ENCODE results near the gene PAIP2. TPM values are rescaled to one million over a fixed set of nuclear protein-coding genes. Genes with fewer than 3 reads are reported as not detected.
"Not testable (repeated sequence)": the region's sequence is repeated elsewhere in the genome, so short reads cannot be mapped to it uniquely, and the experiment has no call there.

PAIP2 gene
- total RNA-seq, 5 donors from 2014 or later (not counting 1 experiment from before 2014, with no cell fraction given), result 96.5 to 119 (median 101) TPM

DNA sequence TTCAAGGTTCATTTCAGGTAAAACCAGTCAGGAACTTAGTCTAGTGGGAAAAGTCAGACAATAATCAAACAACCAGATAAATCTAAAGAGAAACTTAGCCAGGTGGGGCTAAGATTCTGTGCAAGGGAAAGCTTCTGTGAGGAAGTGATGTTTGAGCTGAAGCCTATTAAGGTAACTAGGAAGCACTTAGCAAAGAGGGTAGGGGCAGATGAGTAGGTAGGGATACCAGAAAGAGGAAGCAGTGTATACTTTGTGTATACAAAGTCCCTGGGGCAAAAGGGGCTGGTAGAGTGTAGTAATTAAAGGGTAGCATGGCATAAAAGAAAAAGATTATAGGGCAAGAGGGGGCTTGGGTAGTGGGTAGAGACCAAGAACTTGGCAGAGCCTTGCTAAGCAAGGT is 65.9 kb downstream of the PAIP2 start:
- no peaks in the 10 kb centered on the region for H3K9me3 ChIP-seq
- POLR2A ChIA-PET, result no interaction called here
- Mint-ChIP-seq H3K4me3 (no peak overlapping the region), H3K9me3 (no peaks in the 10 kb centered on the region), H3K27me3 (no peaks in the 10 kb centered on the region), H3K27ac (peak overlapping the region in 1 of 2 donors; percentile 2), H3K4me1 (peaks cover 26 to 34% (median 30%) of the 10 kb centered on the region in 3 donors), H3K36me3 (no peaks in the 10 kb centered on the region)
- peaks cover 17 to 22% of the 10 kb centered on the region in 2 experiments for H3K4me1 ChIP-seq (ENCODE audit: control insufficient read depth in 1 of 2, extremely low read depth in 1 of 2, insufficient read depth in 2 of 2, low read length in 2 of 2)
- CTCF ChIA-PET, result interaction anchor here (0.6 to 1.3 kb wide), 2 partner anchors 13 to 133 kb away, joined by 3 read pairs; no protein-coding TSS in a partner anchor
- ATAC-seq (replicated peaks in 1 of 4) (no peak), DNase-seq (no peak)
- no peak overlapping the region for H3K27ac ChIP-seq (ENCODE audit: low read length)
- H3K4me3 ChIP-seq (ENCODE audit: control insufficient read depth in 1 of 2, extremely low read depth in 1 of 2, low read length in 1 of 2), result no peak overlapping the region
- H3K27me3 ChIP-seq (replicated peaks in 1 of 2; ENCODE audit: control insufficient read depth in 2 of 2, extremely low read depth in 1 of 2, insufficient read depth in 2 of 2, low read length in 1 of 2), result no peaks in the 10 kb centered on the region
- no peaks in the 10 kb centered on the region for H3K36me3 ChIP-seq (ENCODE audit: control insufficient read depth in 2 of 2, extremely low read depth in 1 of 2, insufficient read depth in 1 of 2, low read length in 1 of 2)

DNA sequence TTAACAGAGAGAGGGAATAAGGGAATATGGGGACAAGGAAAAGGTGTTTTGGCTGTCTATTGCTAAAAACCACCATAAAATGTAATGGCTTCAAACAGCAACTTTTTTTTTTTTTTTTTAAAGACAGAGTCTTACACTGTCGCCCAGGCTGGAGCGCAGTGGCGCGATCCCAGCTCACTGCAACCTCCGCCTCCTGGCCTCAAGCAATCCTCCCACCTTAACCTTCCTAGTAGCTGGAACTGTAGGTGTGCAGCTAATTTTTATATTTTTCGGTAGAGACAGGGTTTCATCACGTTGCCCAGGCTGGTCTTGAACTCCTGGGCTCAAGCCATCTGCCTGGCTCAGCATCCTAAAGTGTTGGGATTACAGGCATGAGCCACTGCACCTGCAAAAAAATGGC is 66.5 kb downstream of the PAIP2 start:
- peaks cover 14 to 15% of the 10 kb centered on the region in 2 experiments for H3K4me1 ChIP-seq (ENCODE audit: control insufficient read depth in 1 of 2, extremely low read depth in 1 of 2, insufficient read depth in 2 of 2, low read length in 2 of 2)
- CTCF ChIA-PET, result interaction anchor here in 1 of 2 donors (0.6 kb wide), 1 partner anchor 39 kb away, joined by 4 read pairs; no protein-coding TSS in a partner anchor
- no peak overlapping the region for H3K4me3 Mint-ChIP-seq
- H3K4me1 Mint-ChIP-seq, result peaks cover 20 to 28% (median 24%) of the 10 kb centered on the region in 3 donors
- no peak for ATAC-seq (replicated peaks in 1 of 4)
- H3K27me3 ChIP-seq (replicated peaks in 1 of 2; ENCODE audit: control insufficient read depth in 2 of 2, extremely low read depth in 1 of 2, insufficient read depth in 2 of 2, low read length in 1 of 2), result no peaks in the 10 kb centered on the region
- H3K27me3 Mint-ChIP-seq, result no peaks in the 10 kb centered on the region
- no peak overlapping the region for H3K27ac Mint-ChIP-seq
- DNase-seq, result no peak
- H3K9me3 Mint-ChIP-seq, result no peaks in the 10 kb centered on the region
- no CpG with 5 or more reads among the region's 7 CpGs for WGBS (ENCODE audit: insufficient coverage)
- no peak overlapping the region for H3K27ac ChIP-seq (ENCODE audit: low read length)
- H3K4me3 ChIP-seq (ENCODE audit: control insufficient read depth in 1 of 2, extremely low read depth in 1 of 2, low read length in 1 of 2), result no peak overlapping the region
- no peaks in the 10 kb centered on the region for H3K36me3 ChIP-seq (ENCODE audit: control insufficient read depth in 2 of 2, extremely low read depth in 1 of 2, insufficient read depth in 1 of 2, low read length in 1 of 2)
- H3K36me3 Mint-ChIP-seq, result no peaks in the 10 kb centered on the region
- POLR2A ChIA-PET, result no interaction called here
- no peaks in the 10 kb centered on the region for H3K9me3 ChIP-seq

DNA sequence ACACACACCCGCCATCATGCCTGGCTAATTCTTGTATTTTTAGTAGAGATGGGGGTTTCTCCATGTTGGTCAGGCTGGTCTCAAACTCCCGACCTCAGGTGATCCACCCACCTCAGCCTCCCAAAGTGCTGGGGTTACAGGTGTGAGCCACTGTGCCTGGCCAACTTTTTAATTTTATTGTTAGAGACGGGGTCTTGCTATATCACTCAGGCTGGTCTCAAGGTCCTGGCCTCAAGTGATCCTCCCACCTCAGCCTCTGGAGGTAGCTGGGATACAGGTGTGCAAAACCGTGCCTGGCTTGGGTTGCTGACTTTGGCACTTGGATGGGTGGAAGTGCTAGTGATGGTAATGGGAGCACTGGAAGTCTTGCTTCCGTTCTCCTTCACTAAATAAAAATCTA is 67.5 kb downstream of the PAIP2 start:
- CTCF ChIA-PET, result interaction anchor here in 1 of 2 donors (0.7 kb wide), 1 partner anchor 13 kb away, joined by 3 read pairs; no protein-coding TSS in a partner anchor
- H3K4me3 Mint-ChIP-seq; H3K27ac Mint-ChIP-seq; H3K4me3 ChIP-seq (ENCODE audit: control insufficient read depth in 1 of 2, extremely low read depth in 1 of 2, low read length in 1 of 2); H3K27me3 ChIP-seq (replicated peaks in 1 of 2; ENCODE audit: control insufficient read depth in 2 of 2, extremely low read depth in 1 of 2, insufficient read depth in 2 of 2, low read length in 1 of 2); H3K27me3 Mint-ChIP-seq; H3K9me3 Mint-ChIP-seq; H3K36me3 Mint-ChIP-seq; DNase-seq; H3K9me3 ChIP-seq; H3K27ac ChIP-seq (ENCODE audit: low read length); POLR2A ChIA-PET; H3K36me3 ChIP-seq (ENCODE audit: control insufficient read depth in 2 of 2, extremely low read depth in 1 of 2, insufficient read depth in 1 of 2, low read length in 1 of 2); ATAC-seq (replicated peaks in 1 of 4): not testable (repeated sequence)
- peaks cover 9 to 11% of the 10 kb centered on the region in 2 experiments for H3K4me1 ChIP-seq (ENCODE audit: control insufficient read depth in 1 of 2, extremely low read depth in 1 of 2, insufficient read depth in 2 of 2, low read length in 2 of 2)
- WGBS (ENCODE audit: insufficient coverage), result no CpG with 5 or more reads among the region's 5 CpGs
- H3K4me1 Mint-ChIP-seq, result peaks cover 16 to 26% (median 19%) of the 10 kb centered on the region in 3 donors

DNA sequence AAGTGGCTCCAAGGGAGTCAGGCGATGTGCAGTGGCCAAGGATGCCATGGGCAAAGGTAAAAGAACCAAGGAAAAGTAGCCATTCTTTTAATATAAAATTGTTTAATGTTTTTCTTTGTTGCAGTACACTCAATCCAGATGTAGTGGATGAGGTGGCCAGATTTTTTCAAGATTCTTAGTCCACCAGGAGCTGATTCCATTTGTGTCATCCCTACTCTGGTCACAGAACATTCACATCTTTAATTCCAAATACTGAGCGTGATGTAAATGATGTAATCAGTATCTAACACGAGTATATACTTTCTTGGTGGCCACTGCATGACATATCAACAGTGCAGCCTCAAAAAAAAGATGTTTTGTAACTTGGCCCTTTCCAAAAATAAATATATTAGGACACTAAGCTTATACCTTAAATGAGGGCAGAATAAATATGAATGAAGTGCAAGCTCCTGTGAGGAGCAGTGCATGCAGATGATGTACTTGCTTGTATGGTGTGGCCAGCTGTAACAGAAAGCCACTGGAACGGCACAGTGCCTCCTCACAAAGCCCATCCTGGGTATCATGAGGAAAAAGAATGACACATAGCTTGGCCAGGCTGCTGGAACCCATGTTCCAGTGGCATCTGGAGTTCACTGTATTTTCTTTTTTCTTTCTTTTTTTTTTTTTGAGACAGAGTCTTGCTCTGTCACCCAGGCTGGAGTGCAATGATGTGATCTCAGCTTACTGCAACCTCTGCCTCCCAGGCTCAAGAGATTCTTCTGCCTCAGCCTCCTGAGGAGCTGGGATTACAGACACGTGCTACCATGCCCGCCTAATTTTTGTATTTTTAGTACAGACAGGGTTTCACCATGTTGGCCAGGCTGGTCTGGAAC is 68.7 kb downstream of the PAIP2 start:
- H3K27me3 Mint-ChIP-seq, result no peaks in the 10 kb centered on the region
- DNase-seq (no peak), ATAC-seq (replicated peaks in 1 of 4) (no peak)
- 95% methylated on average over 2 of the region's 6 CpGs for WGBS (ENCODE audit: insufficient coverage)
- peaks cover 8 to 13% of the 10 kb centered on the region in 2 experiments for H3K4me1 ChIP-seq (ENCODE audit: control insufficient read depth in 1 of 2, extremely low read depth in 1 of 2, insufficient read depth in 2 of 2, low read length in 2 of 2)
- H3K36me3 ChIP-seq (ENCODE audit: control insufficient read depth in 2 of 2, extremely low read depth in 1 of 2, insufficient read depth in 1 of 2, low read length in 1 of 2), result no peaks in the 10 kb centered on the region
- peaks cover 4% of the 10 kb centered on the region for H3K36me3 Mint-ChIP-seq
- H3K27ac Mint-ChIP-seq, result no peak overlapping the region
- no peak overlapping the region for H3K4me3 Mint-ChIP-seq
- H3K9me3 Mint-ChIP-seq, result no peaks in the 10 kb centered on the region
- no peak overlapping the region for H3K27ac ChIP-seq (ENCODE audit: low read length)
- peaks cover 17 to 31% (median 24%) of the 10 kb centered on the region in 3 donors for H3K4me1 Mint-ChIP-seq
- no peaks in the 10 kb centered on the region for H3K27me3 ChIP-seq (replicated peaks in 1 of 2; ENCODE audit: control insufficient read depth in 2 of 2, extremely low read depth in 1 of 2, insufficient read depth in 2 of 2, low read length in 1 of 2)
- ChIA-PET POLR2A (interaction anchor here in 1 of 2 donors (0.5 to 0.7 kb wide), 2 partner anchors 9 to 26 kb away, joined by 3 to 12 read pairs; no protein-coding TSS in a partner anchor), CTCF (interaction anchor here (0.5 to 1.6 kb wide), 4 partner anchors 12 to 111 kb away, joined by 3 read pairs; no protein-coding TSS in a partner anchor)
- no peaks in the 10 kb centered on the region for H3K9me3 ChIP-seq
- no peak overlapping the region for H3K4me3 ChIP-seq (ENCODE audit: control insufficient read depth in 1 of 2, extremely low read depth in 1 of 2, low read length in 1 of 2)

DNA sequence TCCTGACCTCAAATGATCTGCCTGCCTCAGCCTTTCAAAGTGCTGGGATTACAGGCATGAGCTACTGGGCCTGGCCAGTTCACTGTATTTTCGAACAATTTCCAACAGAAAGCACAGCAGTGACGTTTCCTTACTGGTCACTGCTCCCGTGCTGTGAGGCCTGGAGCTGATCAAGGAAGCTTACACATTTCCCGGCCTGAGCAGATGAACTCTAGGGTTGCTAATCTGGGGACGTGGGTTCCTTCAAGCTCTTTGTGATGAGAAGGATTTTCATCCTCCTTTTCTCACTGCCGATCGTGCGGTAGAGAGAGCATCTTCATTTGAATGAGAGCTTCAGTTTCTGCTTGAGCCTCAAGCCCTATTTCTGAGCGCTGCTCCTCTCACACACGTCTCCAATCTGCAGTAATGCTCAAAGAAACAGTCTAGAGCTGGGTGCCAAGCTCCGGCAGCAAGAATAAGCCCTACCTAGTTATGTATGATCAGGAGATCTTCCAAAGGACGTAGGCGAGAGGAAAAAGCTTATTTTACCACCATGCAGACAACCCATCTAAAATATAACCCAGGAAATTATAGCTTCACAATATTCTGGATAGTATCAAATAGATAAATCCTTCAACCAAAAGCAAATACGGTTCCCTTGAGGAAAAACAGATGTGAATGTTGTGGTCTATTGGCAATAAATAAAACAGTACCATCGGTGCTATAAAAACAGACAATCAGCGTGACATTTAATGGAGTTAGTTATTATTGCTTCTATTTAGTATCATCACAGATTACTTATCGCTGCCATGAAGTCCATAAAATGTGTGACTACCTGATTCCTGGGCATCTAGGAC is 69.6 kb downstream of the PAIP2 start:
- no peak overlapping the region for H3K27ac Mint-ChIP-seq
- H3K4me1 Mint-ChIP-seq, result peaks cover 22 to 39% (median 27%) of the 10 kb centered on the region in 3 donors
- POLR2A ChIA-PET, result interaction anchor here in 1 of 2 donors (0.5 to 0.7 kb wide), 4 partner anchors 8 to 169 kb away, joined by 3 to 12 read pairs (median 8); no protein-coding TSS in a partner anchor
- H3K36me3 ChIP-seq (ENCODE audit: control insufficient read depth in 2 of 2, extremely low read depth in 1 of 2, insufficient read depth in 1 of 2, low read length in 1 of 2), result no peaks in the 10 kb centered on the region
- ATAC-seq (replicated peaks in 1 of 4) (no peak), DNase-seq (no peak)
- no peaks in the 10 kb centered on the region for H3K9me3 ChIP-seq
- WGBS (ENCODE audit: insufficient coverage), result 88% methylated on average over 6 of the region's 17 CpGs
- no peak overlapping the region for H3K27ac ChIP-seq (ENCODE audit: low read length)
- peaks cover 10 to 20% of the 10 kb centered on the region in 2 experiments for H3K4me1 ChIP-seq (ENCODE audit: control insufficient read depth in 1 of 2, extremely low read depth in 1 of 2, insufficient read depth in 2 of 2, low read length in 2 of 2)
- H3K4me3 Mint-ChIP-seq, result no peak overlapping the region
- CTCF ChIA-PET, result interaction anchor here (0.6 to 1.6 kb wide), 3 partner anchors 11 to 148 kb away, joined by 3 to 14 read pairs (median 3); no protein-coding TSS in a partner anchor
- peaks cover 5% of the 10 kb centered on the region for H3K36me3 Mint-ChIP-seq
- no peaks in the 10 kb centered on the region for H3K9me3 Mint-ChIP-seq
- no peaks in the 10 kb centered on the region for H3K27me3 ChIP-seq (replicated peaks in 1 of 2; ENCODE audit: control insufficient read depth in 2 of 2, extremely low read depth in 1 of 2, insufficient read depth in 2 of 2, low read length in 1 of 2)
- H3K4me3 ChIP-seq (ENCODE audit: control insufficient read depth in 1 of 2, extremely low read depth in 1 of 2, low read length in 1 of 2), result no peak overlapping the region
- no peaks in the 10 kb centered on the region for H3K27me3 Mint-ChIP-seq

DNA sequence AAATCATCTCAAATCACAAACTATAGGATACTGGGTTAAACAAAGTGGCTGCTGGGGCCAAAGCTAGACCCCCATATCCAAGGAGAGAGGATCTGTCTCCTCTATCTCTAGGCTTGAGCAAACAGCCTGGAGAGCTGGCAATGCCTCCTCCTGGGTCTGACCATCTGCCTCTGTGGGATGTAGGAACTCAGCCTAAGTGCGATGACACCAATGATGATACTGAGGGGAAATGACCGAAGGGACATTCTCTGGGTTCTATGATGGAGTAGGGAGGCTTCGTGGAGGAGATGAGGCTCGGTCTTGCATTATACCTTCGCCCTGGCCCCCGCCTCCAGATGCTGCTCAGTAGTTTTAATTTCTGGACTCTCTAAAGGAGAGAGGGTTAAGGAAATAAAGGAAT is 71.5 kb downstream of the PAIP2 start:
- no peaks in the 10 kb centered on the region for H3K27me3 Mint-ChIP-seq
- Histone ChIP-seq H3K4me3 (ENCODE audit: control insufficient read depth in 1 of 2, extremely low read depth in 1 of 2, low read length in 1 of 2) (no peak overlapping the region), H3K27ac (ENCODE audit: low read length) (no peak overlapping the region), H3K9me3 (no peaks in the 10 kb centered on the region), H3K36me3 (ENCODE audit: control insufficient read depth in 2 of 2, extremely low read depth in 1 of 2, insufficient read depth in 1 of 2, low read length in 1 of 2) (peaks cover 0 to under 1% of the 10 kb centered on the region in 2 donors), H3K4me1 (ENCODE audit: control insufficient read depth in 1 of 2, extremely low read depth in 1 of 2, insufficient read depth in 2 of 2, low read length in 2 of 2) (peaks cover 10 to 14% of the 10 kb centered on the region in 2 experiments), H3K27me3 (replicated peaks in 1 of 2; ENCODE audit: control insufficient read depth in 2 of 2, extremely low read depth in 1 of 2, insufficient read depth in 2 of 2, low read length in 1 of 2) (no peaks in the 10 kb centered on the region)
- no peaks in the 10 kb centered on the region for H3K9me3 Mint-ChIP-seq
- 98% methylated on average over 6 of the region's 6 CpGs for WGBS (ENCODE audit: insufficient coverage)
- no peak for DNase-seq
- no peak overlapping the region for H3K27ac Mint-ChIP-seq
- peaks cover 10% of the 10 kb centered on the region for H3K36me3 Mint-ChIP-seq
- H3K4me1 Mint-ChIP-seq, result peaks cover 19 to 33% (median 22%) of the 10 kb centered on the region in 3 donors
- ATAC-seq (replicated peaks in 1 of 4), result no peak
- POLR2A ChIA-PET, result no interaction called here
- no peak overlapping the region for H3K4me3 Mint-ChIP-seq
- CTCF ChIA-PET, result no interaction called here

Data from T-cell (primary cell).